Activated T-helper 2 cell treated with anti-CD3 and anti-CD28 coated beads, Interferon-gamma antibody, Interleukin-2, Interleukin-4, amounts not matched to agents 10 μg/mL and 5 μg/mL and 100 μg/mL, durations not matched to agents 14 hours and 24 hours and 36 hours (primary cell): Measurements from ENCODE around the gene LIMK2. TPM values are rescaled to one million over a fixed set of nuclear protein-coding genes. Genes with fewer than 3 reads are reported as not detected.
"Not testable (repeated sequence)": the region's sequence is repeated elsewhere in the genome, so short reads cannot be mapped to it uniquely, and the experiment has no call there.

ENCODE experiments used
- DNase-seq: peaks from one replicate; pipeline ENCODE4 v3.0.0; 2021; ENCODE audit warnings: low spot score
- H3K27ac Mint-ChIP-seq: one replicate; pipeline ENCODE4 v1.8.0; 2021; ENCODE audit warnings: mixed read lengths
- H3K27me3 Mint-ChIP-seq: one replicate; pipeline ENCODE4 v1.8.0; 2021; ENCODE audit warnings: low read depth, mixed read lengths
- H3K36me3 Mint-ChIP-seq: one replicate; pipeline ENCODE4 v1.8.0; 2021; ENCODE audit warnings: low read depth, mixed read lengths
- H3K4me1 Mint-ChIP-seq: one replicate; pipeline ENCODE4 v1.8.0; 2021; ENCODE audit warnings: low read depth, mixed read lengths
- H3K4me3 Mint-ChIP-seq: one replicate; pipeline ENCODE4 v1.8.0; 2021; ENCODE audit warnings: low read depth, mild to moderate bottlenecking, moderate library complexity, mixed read lengths
- H3K9me3 Mint-ChIP-seq: one replicate; pipeline ENCODE4 v1.8.0; 2021; ENCODE audit warnings: mixed read lengths
- intact Hi-C: fragments of 100-400 bp; cut with micrococcal nuclease; formaldehyde crosslinking; loops from one replicate; pipeline ENCODE4 v1.15.1; 2023
- total RNA-seq: library from RNA; stranded (reverse); gene quantifications from 2 replicates; pipeline ENCODE4 v1.2.3, GENCODE V29; 2022

Gene LIMK2
- total RNA-seq, 1 donor from 2014 or later: 33.9 TPM

GRCh38 chr22:31218565-31219262 lies 6.6 kb downstream of the LIMK2 start:
- H3K4me1 Mint-ChIP-seq: peaks cover 34% of the 10 kb centered on the region
- H3K27me3 Mint-ChIP-seq: no peaks in the 10 kb centered on the region
- no peaks in the 10 kb centered on the region for H3K9me3 Mint-ChIP-seq
- intact Hi-C loops: loop anchor here (10.0 kb wide), 1 partner anchor 134 kb away; the partner anchor contains the start of gene SMTN
- DNase-seq: no peak
- no peak overlapping the region for H3K4me3 Mint-ChIP-seq
- peaks cover 22% of the 10 kb centered on the region for H3K36me3 Mint-ChIP-seq
- H3K27ac Mint-ChIP-seq: peak overlapping the region; percentile 45

GRCh38 chr22:31221084-31221483 lies 9.0 kb downstream of the LIMK2 start:
- no peaks in the 10 kb centered on the region for H3K9me3 Mint-ChIP-seq
- intact Hi-C loops: no loop called here
- H3K36me3 Mint-ChIP-seq: peaks cover 24% of the 10 kb centered on the region
- no peaks in the 10 kb centered on the region for H3K27me3 Mint-ChIP-seq
- H3K27ac Mint-ChIP-seq: no peak overlapping the region
- H3K4me1 Mint-ChIP-seq: peaks cover 25% of the 10 kb centered on the region
- H3K4me3 Mint-ChIP-seq: no peak overlapping the region
- no peak for DNase-seq

GRCh38 chr22:31222736-31223135 lies 10.6 kb downstream of the LIMK2 start:
- peaks cover 32% of the 10 kb centered on the region for H3K36me3 Mint-ChIP-seq
- no peaks in the 10 kb centered on the region for H3K27me3 Mint-ChIP-seq
- H3K4me1 Mint-ChIP-seq: peaks cover 21% of the 10 kb centered on the region
- no peak overlapping the region for H3K4me3 Mint-ChIP-seq
- no peak overlapping the region for H3K27ac Mint-ChIP-seq
- H3K9me3 Mint-ChIP-seq: no peaks in the 10 kb centered on the region
- intact Hi-C loops: no loop called here
- no peak for DNase-seq

GRCh38 chr22:31223786-31224191 lies 11.7 kb downstream of the LIMK2 start:
- Mint-ChIP-seq H3K27me3 (no peaks in the 10 kb centered on the region), H3K36me3 (peaks cover 31% of the 10 kb centered on the region), H3K4me1 (peaks cover 16% of the 10 kb centered on the region), H3K27ac (no peak overlapping the region), H3K4me3 (no peak overlapping the region), H3K9me3 (no peaks in the 10 kb centered on the region)
- intact Hi-C loops: no loop called here
- no peak for DNase-seq

- intact Hi-C loops, H3K27ac Mint-ChIP-seq, DNase-seq, H3K9me3 Mint-ChIP-seq, H3K4me3 Mint-ChIP-seq, H3K27me3 Mint-ChIP-seq: not testable (repeated sequence)
- peaks cover 32% of the 10 kb centered on the region for H3K36me3 Mint-ChIP-seq
- H3K4me1 Mint-ChIP-seq: peaks cover 25% of the 10 kb centered on the region
These were observed 12.6 kb downstream of the LIMK2 start for GRCh38 chr22:31224691-31225090.

GRCh38 chr22:31227186-31227585 lies 15.1 kb downstream of the LIMK2 start:
- Mint-ChIP-seq H3K4me1 (peaks cover 36% of the 10 kb centered on the region), H3K27ac (no peak overlapping the region), H3K9me3 (no peaks in the 10 kb centered on the region), H3K4me3 (no peak overlapping the region), H3K36me3 (peaks cover 26% of the 10 kb centered on the region), H3K27me3 (no peaks in the 10 kb centered on the region)
- intact Hi-C loops: no loop called here
- DNase-seq: no peak

- no peak for DNase-seq
- no peaks in the 10 kb centered on the region for H3K9me3 Mint-ChIP-seq
- peak overlapping the region; percentile 26 for H3K4me3 Mint-ChIP-seq
- peaks cover 34% of the 10 kb centered on the region for H3K4me1 Mint-ChIP-seq
- intact Hi-C loops: no loop called here
- H3K36me3 Mint-ChIP-seq: peaks cover 30% of the 10 kb centered on the region
- peak overlapping the region; percentile 77 for H3K27ac Mint-ChIP-seq
- H3K27me3 Mint-ChIP-seq: no peaks in the 10 kb centered on the region
These were observed 17.4 kb downstream of the LIMK2 start for GRCh38 chr22:31229402-31230079.

GRCh38 chr22:31230155-31230870 lies 18.2 kb downstream of the LIMK2 start:
- Mint-ChIP-seq H3K9me3 (no peaks in the 10 kb centered on the region), H3K27me3 (no peaks in the 10 kb centered on the region), H3K27ac (peak overlapping the region; percentile 77), H3K4me1 (peaks cover 40% of the 10 kb centered on the region), H3K4me3 (peak overlapping the region; percentile 31), H3K36me3 (peaks cover 34% of the 10 kb centered on the region)
- intact Hi-C loops: no loop called here
- DNase-seq: no peak

GRCh38 chr22:31230871-31231621 lies 18.9 kb downstream of the LIMK2 start:
- intact Hi-C loops: no loop called here
- peak overlapping the region; percentile 66 for H3K27ac Mint-ChIP-seq
- no peaks in the 10 kb centered on the region for H3K27me3 Mint-ChIP-seq
- H3K4me3 Mint-ChIP-seq: peak overlapping the region; percentile 31
- no peaks in the 10 kb centered on the region for H3K9me3 Mint-ChIP-seq
- H3K4me1 Mint-ChIP-seq: peaks cover 40% of the 10 kb centered on the region
- peaks cover 32% of the 10 kb centered on the region for H3K36me3 Mint-ChIP-seq
- peak; percentile 22 for DNase-seq

- H3K27ac Mint-ChIP-seq: no peak overlapping the region
- intact Hi-C loops: no loop called here
- H3K4me1 Mint-ChIP-seq: peaks cover 40% of the 10 kb centered on the region
- H3K36me3 Mint-ChIP-seq: peaks cover 20% of the 10 kb centered on the region
- no peak for DNase-seq
- no peak overlapping the region for H3K4me3 Mint-ChIP-seq
- no peaks in the 10 kb centered on the region for H3K27me3 Mint-ChIP-seq
- no peaks in the 10 kb centered on the region for H3K9me3 Mint-ChIP-seq
These were observed 20.9 kb downstream of the LIMK2 start for GRCh38 chr22:31233001-31233400.

- Mint-ChIP-seq H3K4me1 (peaks cover 39% of the 10 kb centered on the region), H3K4me3 (no peak overlapping the region), H3K27ac (no peak overlapping the region), H3K9me3 (no peaks in the 10 kb centered on the region), H3K27me3 (no peaks in the 10 kb centered on the region), H3K36me3 (peaks cover 13% of the 10 kb centered on the region)
- no peak for DNase-seq
- intact Hi-C loops: no loop called here
These were observed 23.0 kb downstream of the LIMK2 start for GRCh38 chr22:31235081-31235480.

GRCh38 chr22:31236044-31236443 lies 23.9 kb downstream of the LIMK2 start:
- peaks cover 13% of the 10 kb centered on the region for H3K36me3 Mint-ChIP-seq
- H3K27me3 Mint-ChIP-seq, H3K27ac Mint-ChIP-seq, DNase-seq, H3K9me3 Mint-ChIP-seq, intact Hi-C loops, H3K4me3 Mint-ChIP-seq: not testable (repeated sequence)
- peaks cover 31% of the 10 kb centered on the region for H3K4me1 Mint-ChIP-seq
